Panc1 (cell line): ENCODE measurements around the gene BLTP3B. TPM values are rescaled to one million over a fixed set of nuclear protein-coding genes. Genes with fewer than 3 reads are reported as not detected.

ENCODE experiments used
- ATAC-seq: fragments of 200-7000 bp; cut with Tn5 transposase; 2 replicates; pipeline ENCODE4 v1.9.1; 2020; ENCODE audit warnings: mild to moderate bottlenecking, moderate library complexity
- BruUV-seq: library from RNA; stranded (reverse); fragments of 400-500 nt; replicated peaks from 2 replicates; lab custom pipeline; 2021; lab: Mats Ljungman, UMichigan
- CTCF ChIA-PET: fragments of 300-600 bp; sonication (Branson Sonifier 250); formaldehyde crosslinking; loops from one replicate; lab custom pipeline; 2022; ENCODE audit warnings: antibody characterized with exemption; lab: Charles Lee
- POLR2A ChIA-PET: fragments of 300-600 bp; sonication (Branson Sonifier 250); formaldehyde crosslinking; loops from one replicate; lab custom pipeline; 2022; ENCODE audit warnings: antibody characterized with exemption; lab: Charles Lee
- DNase-seq: peaks from one replicate; pipeline ENCODE4 v3.0.0-alpha.2; 2010; ENCODE audit warnings: low read depth, low spot score
- H3K27ac ChIP-seq: 2 replicates; pipeline ENCODE4 v1.5.1; 2011; ENCODE audit warnings: mild to moderate bottlenecking, low read length, inconsistent platforms
- H3K27me3 ChIP-seq: fragments of 200-500 bp; sonication (Bioruptor generic); 2 replicates; pipeline ENCODE4 v1.6.0; 2014; ENCODE audit warnings: low read length, inconsistent platforms; ENCODE audit not compliant: control insufficient read depth, insufficient read depth
- H3K36me3 ChIP-seq: fragments of 200-500 bp; sonication (Bioruptor generic); 2 replicates; pipeline ENCODE4 v1.5.1; 2014; ENCODE audit warnings: inconsistent platforms, mild to moderate bottlenecking, low read length, moderate library complexity; ENCODE audit not compliant: control insufficient read depth, insufficient read depth
- H3K4me1 ChIP-seq: 2 replicates; pipeline ENCODE4 v1.5.1; 2011; ENCODE audit warnings: inconsistent platforms, mild to moderate bottlenecking, low read length, moderate library complexity; ENCODE audit not compliant: control insufficient read depth, insufficient read depth
- H3K4me3 ChIP-seq, 2 experiments: 2 replicates each; pipeline ENCODE4 v1.5.1; 2011 to 2012; ENCODE audit warnings: low read depth in 2 of 2, low read length in 2 of 2, mild to moderate bottlenecking in 2 of 2, inconsistent platforms in 1 of 2, moderate library complexity in 1 of 2
- H3K9me3 ChIP-seq: fragments of 200-500 bp; sonication (Bioruptor generic); 2 replicates; pipeline ENCODE4 v1.5.1; 2014; ENCODE audit warnings: low read depth, mild to moderate bottlenecking, inconsistent platforms, low read length, moderate library complexity; ENCODE audit not compliant: control insufficient read depth, insufficient read depth
- POLR2AphosphoS5 ChIP-seq: IDR thresholded peaks from 2 replicates; pipeline ENCODE4 v1.6.1; 2012; ENCODE audit warnings: mild to moderate bottlenecking, low read depth, low read length, moderate library complexity
- SIN3A ChIP-seq: IDR thresholded peaks from 2 replicates; pipeline ENCODE4 v1.6.1; 2012; ENCODE audit warnings: low read depth, mild to moderate bottlenecking, low read length, moderate library complexity, borderline replicate concordance; ENCODE audit not compliant: insufficient read depth
- TCF7L2 ChIP-seq: IDR thresholded peaks from 2 replicates; pipeline ENCODE4 v1.6.1; 2011; ENCODE audit warnings: mild to moderate bottlenecking, low read depth, low read length, inconsistent platforms
- in situ Hi-C: cut with HindIII; loops from 2 replicates; pipeline ENCODE4 v1.10.0; 2016; ENCODE audit warnings: low sequenced_read_pairs, low pct_unique_long_range_greater_than_20kb
- intact Hi-C: fragments of 100-400 bp; cut with micrococcal nuclease; formaldehyde crosslinking; loops from one replicate; pipeline ENCODE4 v1.10.0; 2022; ENCODE audit not compliant: unreplicated experiment
- microRNA-seq: library from miRNA; unstranded; fragments of <30 nt; microRNA quantifications from one replicate; pipeline ENCODE4 v1.1.0, GENCODE V29; 2020; ENCODE audit not compliant: unreplicated experiment
- total RNA-seq: library from RNA; stranded (reverse); gene quantifications from one replicate; pipeline ENCODE4 v1.2.1, GENCODE V29; 2021; ENCODE audit not compliant: unreplicated experiment
- TF ChIP-seq, protein P1 (sequence below), 2 experiments: IDR thresholded peaks; 2 replicates each; pipeline ENCODE4 v1.6.1; 2011 to 2012; ENCODE audit warnings: low read depth in 2 of 2, control low read depth in 1 of 2, low read length in 1 of 2, mild to moderate bottlenecking in 1 of 2, moderate library complexity in 1 of 2; ENCODE audit not compliant: insufficient read depth in 1 of 2
- TF ChIP-seq, protein P2 (sequence below): fragments of 450-650 bp; IDR thresholded peaks from 2 replicates; pipeline ENCODE4 v1.5.1; 2017; ENCODE audit warnings: mild to moderate bottlenecking

Gene BLTP3B
- total RNA-seq, 1 experiment from 2014 or later = 32.2 TPM

DNA sequence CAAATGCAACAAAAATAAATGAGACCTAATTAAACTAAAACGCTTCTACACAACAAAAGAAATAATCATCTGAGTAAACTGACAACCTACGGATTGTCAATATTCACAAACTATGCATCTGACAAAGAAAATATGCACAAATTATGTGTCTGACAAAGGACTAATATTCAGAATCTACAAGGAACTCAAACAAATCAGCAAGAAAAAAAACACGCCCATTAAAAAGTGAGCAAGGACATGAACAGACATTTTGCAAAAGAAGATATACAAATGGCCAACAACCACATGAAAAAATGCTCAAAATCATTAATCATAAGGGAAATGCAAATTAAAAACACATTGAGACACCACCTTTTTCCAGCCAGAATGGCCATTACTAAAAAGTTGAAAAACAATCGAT is 37.0 kb downstream of the BLTP3B start:
- ChIA-PET POLR2A (no interaction called here), CTCF (no interaction called here)
- Histone ChIP-seq H3K9me3 (no peaks in the 10 kb centered on the region), H3K4me1 (no peaks in the 10 kb centered on the region), H3K4me3 (no peak overlapping the region), H3K27me3 (no peaks in the 10 kb centered on the region), H3K27ac (no peak overlapping the region), H3K36me3 (no peaks in the 10 kb centered on the region)
- TF ChIP-seq, protein P1, sequence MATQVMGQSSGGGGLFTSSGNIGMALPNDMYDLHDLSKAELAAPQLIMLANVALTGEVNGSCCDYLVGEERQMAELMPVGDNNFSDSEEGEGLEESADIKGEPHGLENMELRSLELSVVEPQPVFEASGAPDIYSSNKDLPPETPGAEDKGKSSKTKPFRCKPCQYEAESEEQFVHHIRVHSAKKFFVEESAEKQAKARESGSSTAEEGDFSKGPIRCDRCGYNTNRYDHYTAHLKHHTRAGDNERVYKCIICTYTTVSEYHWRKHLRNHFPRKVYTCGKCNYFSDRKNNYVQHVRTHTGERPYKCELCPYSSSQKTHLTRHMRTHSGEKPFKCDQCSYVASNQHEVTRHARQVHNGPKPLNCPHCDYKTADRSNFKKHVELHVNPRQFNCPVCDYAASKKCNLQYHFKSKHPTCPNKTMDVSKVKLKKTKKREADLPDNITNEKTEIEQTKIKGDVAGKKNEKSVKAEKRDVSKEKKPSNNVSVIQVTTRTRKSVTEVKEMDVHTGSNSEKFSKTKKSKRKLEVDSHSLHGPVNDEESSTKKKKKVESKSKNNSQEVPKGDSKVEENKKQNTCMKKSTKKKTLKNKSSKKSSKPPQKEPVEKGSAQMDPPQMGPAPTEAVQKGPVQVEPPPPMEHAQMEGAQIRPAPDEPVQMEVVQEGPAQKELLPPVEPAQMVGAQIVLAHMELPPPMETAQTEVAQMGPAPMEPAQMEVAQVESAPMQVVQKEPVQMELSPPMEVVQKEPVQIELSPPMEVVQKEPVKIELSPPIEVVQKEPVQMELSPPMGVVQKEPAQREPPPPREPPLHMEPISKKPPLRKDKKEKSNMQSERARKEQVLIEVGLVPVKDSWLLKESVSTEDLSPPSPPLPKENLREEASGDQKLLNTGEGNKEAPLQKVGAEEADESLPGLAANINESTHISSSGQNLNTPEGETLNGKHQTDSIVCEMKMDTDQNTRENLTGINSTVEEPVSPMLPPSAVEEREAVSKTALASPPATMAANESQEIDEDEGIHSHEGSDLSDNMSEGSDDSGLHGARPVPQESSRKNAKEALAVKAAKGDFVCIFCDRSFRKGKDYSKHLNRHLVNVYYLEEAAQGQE (IDR thresholded peaks at IDR 0.05; ENCODE audit: insufficient read depth in 1 of 2, low read depth in 2 of 2, low read length in 1 of 2) = no peak
- intact Hi-C loops (no loop called here), in situ Hi-C loops (no loop called here)
- BruUV-seq = no TSS peak
- no peak for DNase-seq
- ATAC-seq = no peak

DNA sequence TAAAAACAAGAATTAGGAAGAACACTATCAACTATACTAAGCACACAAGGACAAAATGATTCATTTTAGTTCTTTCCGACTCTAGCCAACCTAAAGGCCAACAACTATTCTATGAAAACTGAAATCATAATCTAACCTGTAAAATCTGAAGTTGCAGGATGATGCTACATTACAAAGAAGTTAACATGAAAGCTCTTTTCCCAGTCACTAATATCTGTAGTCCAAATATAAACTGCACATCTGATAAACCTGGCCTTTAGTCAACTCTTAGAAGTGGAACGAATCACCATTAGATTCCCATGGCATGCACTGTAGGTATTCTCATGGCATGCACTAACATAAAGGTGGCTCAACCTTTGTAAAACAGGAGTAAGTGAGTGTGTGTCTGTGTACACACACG is 41.7 kb downstream of the BLTP3B start:
- H3K36me3 ChIP-seq = peaks cover 3% of the 10 kb centered on the region; the same call in 1 of the 2 replicates
- ChIA-PET POLR2A (no interaction called here), CTCF (no interaction called here)
- no peak overlapping the region for H3K27ac ChIP-seq
- intact Hi-C loops (no loop called here), in situ Hi-C loops (no loop called here)
- DNase-seq (no peak), ATAC-seq (no peak)
- H3K4me3 ChIP-seq = no peak overlapping the region
- H3K27me3 ChIP-seq = no peaks in the 10 kb centered on the region
- H3K4me1 ChIP-seq = no peaks in the 10 kb centered on the region
- TF ChIP-seq TCF7L2 (no peak), POLR2AphosphoS5 (no peak), SIN3A (no peak)
- TF ChIP-seq, protein P2, sequence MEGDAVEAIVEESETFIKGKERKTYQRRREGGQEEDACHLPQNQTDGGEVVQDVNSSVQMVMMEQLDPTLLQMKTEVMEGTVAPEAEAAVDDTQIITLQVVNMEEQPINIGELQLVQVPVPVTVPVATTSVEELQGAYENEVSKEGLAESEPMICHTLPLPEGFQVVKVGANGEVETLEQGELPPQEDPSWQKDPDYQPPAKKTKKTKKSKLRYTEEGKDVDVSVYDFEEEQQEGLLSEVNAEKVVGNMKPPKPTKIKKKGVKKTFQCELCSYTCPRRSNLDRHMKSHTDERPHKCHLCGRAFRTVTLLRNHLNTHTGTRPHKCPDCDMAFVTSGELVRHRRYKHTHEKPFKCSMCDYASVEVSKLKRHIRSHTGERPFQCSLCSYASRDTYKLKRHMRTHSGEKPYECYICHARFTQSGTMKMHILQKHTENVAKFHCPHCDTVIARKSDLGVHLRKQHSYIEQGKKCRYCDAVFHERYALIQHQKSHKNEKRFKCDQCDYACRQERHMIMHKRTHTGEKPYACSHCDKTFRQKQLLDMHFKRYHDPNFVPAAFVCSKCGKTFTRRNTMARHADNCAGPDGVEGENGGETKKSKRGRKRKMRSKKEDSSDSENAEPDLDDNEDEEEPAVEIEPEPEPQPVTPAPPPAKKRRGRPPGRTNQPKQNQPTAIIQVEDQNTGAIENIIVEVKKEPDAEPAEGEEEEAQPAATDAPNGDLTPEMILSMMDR = no peak
- TF ChIP-seq, protein P1 (IDR thresholded peaks at IDR 0.05; ENCODE audit: insufficient read depth in 1 of 2, low read depth in 2 of 2, low read length in 1 of 2) = no peak
- no TSS peak for BruUV-seq
- H3K9me3 ChIP-seq = no peaks in the 10 kb centered on the region

Small RNAs within 50 kb of the gene (microRNA-seq; reads per million reads assigned to microRNA genes)
- not detected for gene MIR1827

Other genes with a start within 250 kb of the BLTP3B start
- gene ANKS1B, start 157.9 kb downstream of the BLTP3B start, total RNA-seq = 9.7 TPM
- 21.2 TPM for gene ACTR6, start 57.9 kb upstream of the BLTP3B start, total RNA-seq
- 2.6 TPM for gene DEPDC4, start 124.2 kb upstream of the BLTP3B start, total RNA-seq
- 45.3 TPM for gene SCYL2, start 124.3 kb upstream of the BLTP3B start, total RNA-seq
- not detected for gene SLC17A8, start 214.2 kb upstream of the BLTP3B start, total RNA-seq